Stimulated activated CD4-positive, alpha-beta T cell treated with anti-CD3 and anti-CD28 coated beads, Interleukin-2, amount 100 ng/mL, for 4 hours (primary cell): Measurements from ENCODE around the gene SPATA12.

Experiments
- DNase-seq: peaks from one replicate; pipeline ENCODE4 v3.0.0-alpha.2; 2020; ENCODE audit warnings: low read depth

SPATA12 gene, protein sequence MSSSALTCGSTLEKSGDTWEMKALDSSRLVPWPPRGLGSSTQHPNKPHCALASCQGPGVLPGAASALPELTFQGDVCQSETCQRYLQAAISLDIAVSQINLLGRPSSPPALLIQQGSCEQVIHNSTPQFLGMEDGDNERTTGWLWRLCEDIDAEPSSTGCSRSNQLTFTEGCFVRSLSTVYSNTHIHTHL

DNA sequence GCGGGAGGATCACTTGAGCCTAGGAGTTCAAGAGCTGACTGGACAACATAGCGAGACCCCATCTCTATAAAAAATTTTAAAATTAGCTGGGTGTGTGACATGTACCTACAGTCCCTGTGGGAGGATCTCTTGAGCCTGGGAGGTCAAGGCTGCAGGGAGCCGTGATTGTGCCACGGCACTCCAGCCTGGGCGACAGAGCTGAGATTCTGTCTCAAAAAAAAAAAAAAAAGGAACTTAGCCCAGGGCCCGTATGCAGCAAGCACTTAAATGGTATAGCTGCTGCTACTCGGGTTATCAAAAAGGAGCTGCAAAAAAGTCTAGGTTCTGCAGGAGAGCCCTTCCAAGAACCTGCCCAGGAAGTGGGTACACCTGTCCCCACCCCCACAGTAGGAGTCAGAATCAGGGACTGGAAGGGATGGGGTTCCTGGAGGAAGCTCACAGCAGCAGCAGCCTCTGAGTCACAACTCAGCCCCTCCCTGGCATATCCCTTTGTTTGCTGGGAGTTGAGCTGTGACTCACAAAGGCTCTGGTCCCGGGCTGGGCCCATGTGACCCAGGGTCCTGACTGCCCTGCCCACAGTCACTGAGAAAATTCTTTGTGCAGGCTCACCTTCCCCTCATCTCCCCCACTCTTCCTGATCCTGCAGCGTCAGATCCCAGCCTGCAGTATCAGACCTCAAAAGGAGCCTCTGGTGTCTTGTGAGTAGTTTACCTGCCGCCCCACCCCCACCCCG is at the start of gene SPATA12:
Gene SPATA12 (plus strand): TSS at position 576 of the 733 bp plus-strand sequence. CDS start 13,031 bp downstream, outside the sequence.
- DNase-seq = no peak

- no peak for DNase-seq
Observed at GRCh38 chr3:57011022-57011421, 49.4 kb upstream of the SPATA12 start.

DNA sequence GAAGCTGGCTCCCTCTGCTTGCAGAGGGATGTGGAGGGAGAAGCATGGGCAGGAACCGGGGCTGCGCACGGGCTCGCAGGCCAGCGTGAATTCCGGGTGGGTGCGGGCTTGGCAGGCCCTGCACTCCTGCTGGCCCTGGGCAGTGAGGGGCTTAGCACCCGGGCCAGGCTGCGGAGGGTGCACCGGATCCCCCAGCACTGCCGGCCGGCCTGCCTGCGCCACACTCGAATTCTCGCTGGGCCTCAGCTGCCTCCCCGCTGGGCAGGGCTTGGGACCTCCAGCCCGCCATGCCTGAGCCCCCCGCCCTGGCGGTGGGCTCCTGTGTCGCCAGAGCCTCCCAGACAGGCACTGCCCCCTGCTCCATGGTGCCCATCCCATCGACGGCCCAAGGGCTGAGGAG is 47.6 kb upstream of the SPATA12 start:
- DNase-seq = no peak

- no peak for DNase-seq
Observed at GRCh38 chr3:57015350-57015729, 45.1 kb upstream of the SPATA12 start.

DNA sequence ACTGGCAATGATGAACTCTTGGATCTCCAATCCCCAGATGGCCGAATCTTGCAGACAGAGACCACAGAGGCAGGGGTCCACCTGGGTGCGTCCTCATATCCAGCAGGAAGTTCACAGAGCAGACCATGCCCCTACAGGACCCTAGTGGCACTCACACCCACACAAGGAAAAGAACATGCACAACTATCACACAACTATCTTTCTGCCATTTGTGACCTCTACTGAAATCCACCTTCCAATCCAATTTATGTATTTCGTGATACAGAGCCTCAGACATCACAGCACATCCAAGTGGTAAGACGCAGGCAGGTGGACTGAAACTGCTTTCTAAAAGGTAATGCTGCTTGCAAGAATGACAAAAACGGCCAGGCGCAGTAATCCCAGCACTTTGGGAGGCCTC is 44.6 kb upstream of the SPATA12 start:
- DNase-seq = no peak

GRCh38 chr3:57017459-57017845 is 43.0 kb upstream of the SPATA12 start:
- no peak for DNase-seq

DNA sequence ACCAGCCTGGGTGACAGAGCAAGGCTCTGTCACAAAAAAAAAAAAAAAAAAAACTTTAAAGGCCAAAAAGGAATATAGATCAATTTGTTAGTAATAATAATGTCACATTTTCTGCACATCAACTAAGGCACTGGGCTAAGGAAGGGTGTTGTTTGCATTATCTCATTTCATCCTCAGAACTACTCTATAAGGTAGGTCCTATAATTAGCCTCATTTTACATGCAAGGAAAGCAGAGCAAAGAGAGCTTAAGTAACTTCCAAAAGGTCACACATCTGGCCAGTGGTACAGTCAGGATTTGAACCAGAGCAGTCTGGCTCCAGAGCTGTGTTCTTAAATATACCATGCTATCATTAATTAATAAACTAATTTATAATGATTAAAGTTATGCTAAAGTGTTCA is 42.2 kb upstream of the SPATA12 start:
- DNase-seq = no peak

GRCh38 chr3:57019057-57019456 is 41.4 kb upstream of the SPATA12 start:
- DNase-seq = no peak

- DNase-seq = no peak
Observed at GRCh38 chr3:57025237-57025636, 35.2 kb upstream of the SPATA12 start.

DNA sequence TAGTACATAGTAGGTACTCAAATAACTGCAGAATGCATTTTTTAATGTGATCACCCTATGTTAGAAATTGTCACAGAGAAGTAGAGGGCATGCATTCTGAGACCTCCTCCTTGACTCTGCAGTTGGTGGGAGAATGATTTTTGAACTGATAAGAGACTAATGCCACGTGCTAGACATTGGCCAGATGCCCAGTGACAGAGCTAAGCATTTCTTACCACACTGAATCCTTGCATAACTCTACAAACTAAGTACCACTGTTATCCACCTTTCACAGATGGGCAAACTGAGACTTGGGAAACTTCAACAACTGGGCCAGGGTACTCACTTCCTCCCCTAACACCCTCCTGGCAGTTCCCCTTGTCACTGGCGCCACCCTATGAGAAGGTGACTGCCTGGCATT is 33.5 kb upstream of the SPATA12 start:
- DNase-seq = no peak

GRCh38 chr3:57029383-57029782 is 31.1 kb upstream of the SPATA12 start:
- no peak for DNase-seq

DNA sequence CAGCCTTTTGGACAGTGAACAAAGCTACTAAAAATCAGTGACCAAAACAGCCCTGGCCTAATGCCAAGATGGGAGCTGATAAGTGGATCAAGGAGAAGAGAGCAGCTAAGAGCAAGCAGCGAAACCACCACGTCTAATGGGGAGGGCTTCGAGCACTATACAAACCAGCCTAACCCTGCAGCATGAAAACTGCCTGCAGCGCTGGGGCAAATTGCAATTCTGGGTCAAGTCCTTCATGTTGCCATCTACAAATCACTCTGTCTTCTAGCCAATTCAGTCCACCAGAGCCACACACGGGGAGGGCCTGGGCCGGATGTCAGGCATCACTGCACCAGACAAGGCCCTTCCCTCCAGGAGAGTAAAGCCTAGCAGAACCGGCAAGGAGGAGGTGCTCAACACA is 30.5 kb upstream of the SPATA12 start:
- no peak for DNase-seq

- DNase-seq = no peak
Observed at GRCh38 chr3:57030721-57031120, 29.7 kb upstream of the SPATA12 start.

DNA sequence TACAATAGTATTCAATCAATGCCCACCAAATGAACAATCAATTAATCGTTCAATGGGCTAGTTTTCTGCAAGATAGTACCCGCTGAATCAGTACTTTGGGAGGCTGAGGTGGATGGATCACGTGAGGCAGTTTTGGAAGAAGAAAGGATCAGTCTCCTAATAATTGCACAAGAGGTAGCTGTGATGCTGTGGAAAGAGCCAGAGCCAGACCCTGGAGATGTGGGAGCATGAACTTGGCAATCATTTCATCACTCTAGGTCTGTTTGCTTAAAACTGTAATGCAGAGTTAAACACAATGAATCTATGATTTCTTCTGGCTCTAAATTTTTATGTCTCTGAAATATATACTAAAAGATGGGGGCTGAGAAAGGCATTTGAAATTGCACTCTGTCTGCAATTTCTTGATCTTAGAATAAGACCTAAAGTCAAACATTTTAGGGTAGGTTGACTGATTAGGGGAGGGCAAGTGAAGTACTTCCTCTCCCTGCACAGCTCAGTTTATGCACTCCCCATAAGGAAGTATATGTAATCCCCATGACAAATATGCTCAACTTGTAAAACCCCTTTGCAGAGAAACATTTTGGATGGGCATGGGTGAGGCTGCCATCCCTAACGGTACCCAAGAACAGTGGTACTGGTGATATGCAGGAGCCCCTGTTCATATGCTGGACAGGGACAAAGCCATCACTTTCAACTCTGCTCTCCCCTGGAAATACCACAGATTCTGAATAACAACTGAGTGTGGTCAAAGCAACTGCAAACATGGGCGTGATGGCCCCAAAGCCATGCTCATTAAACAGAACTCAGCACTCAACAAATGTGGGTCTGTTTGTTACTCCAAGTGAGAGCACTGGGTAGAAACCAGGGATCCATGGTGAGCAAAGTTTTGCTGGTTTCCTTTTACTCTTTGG is 28.6 kb upstream of the SPATA12 start:
- DNase-seq = no peak

GRCh38 chr3:57036952-57037351 is 23.5 kb upstream of the SPATA12 start:
- DNase-seq = no peak

- no peak for DNase-seq
Observed at GRCh38 chr3:57038466-57039164, 21.8 kb upstream of the SPATA12 start.

GRCh38 chr3:57041674-57042073 is 18.8 kb upstream of the SPATA12 start:
- DNase-seq = no peak

- DNase-seq = no peak
Observed at GRCh38 chr3:57043518-57043917, 16.9 kb upstream of the SPATA12 start.

DNA sequence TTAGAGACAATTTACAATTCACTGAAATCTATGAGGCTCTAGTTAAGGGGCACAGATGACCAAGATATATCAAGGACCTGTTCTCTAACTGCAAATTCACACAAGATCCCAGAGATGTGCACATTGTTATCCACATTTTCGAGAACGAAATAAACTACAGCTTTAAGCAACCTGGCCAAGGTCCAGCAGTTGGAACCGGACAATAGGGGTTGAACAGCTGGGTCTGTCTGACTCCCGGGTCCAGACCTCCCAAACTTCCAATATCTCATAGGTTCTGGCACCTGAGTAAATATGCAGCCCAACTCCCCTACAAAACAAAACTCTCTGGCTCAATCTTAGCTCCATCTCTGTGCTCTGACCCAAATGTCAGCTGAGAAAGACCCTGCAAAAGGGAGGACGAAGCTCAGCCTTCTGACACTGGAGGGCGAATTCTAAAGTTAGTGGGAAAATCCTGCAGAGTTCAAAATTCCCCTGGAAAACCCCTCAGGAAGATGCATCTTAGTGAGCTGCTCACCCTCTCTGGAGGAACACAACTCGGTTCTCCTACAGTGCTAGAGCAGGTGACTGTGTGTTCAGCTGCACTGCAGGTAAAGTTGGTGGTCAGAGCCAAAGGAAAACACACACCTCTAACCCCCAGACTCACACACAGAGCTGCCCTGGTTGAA is 14.2 kb upstream of the SPATA12 start:
- no peak for DNase-seq

DNA sequence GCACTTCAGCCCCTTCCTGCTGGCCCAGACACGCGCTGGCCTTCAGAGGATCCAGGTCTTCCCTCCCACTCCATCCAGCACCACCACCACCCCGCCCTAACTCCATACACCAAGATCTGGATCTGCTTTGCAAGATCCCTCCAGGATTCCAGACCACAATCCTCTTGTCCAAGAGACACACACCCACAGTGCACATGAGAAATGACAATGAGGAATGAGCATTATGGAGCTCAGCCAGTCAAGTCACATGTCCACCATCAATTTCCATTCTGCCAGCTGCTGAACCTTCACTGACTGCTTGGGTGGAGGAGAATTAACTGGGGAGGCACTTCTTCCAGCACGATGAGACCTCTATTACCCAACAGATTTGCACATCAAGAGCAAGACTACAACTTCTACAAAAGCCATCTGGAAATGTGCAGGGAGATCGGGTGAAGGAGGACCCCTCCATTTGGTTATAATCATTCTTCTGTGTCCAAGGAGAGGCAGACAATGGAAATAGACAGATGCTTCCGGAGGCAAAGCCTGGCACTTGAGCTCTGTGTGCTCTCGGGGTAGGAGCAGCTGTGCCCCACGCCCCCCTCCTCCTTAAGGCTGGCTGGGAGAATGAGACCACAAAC is 12.3 kb upstream of the SPATA12 start:
- no peak for DNase-seq

- DNase-seq = no peak
Observed at GRCh38 chr3:57048728-57049127, 11.7 kb upstream of the SPATA12 start.
